ENCODE measurements around the gene ADAM15.

ADAM15 gene

DNA sequence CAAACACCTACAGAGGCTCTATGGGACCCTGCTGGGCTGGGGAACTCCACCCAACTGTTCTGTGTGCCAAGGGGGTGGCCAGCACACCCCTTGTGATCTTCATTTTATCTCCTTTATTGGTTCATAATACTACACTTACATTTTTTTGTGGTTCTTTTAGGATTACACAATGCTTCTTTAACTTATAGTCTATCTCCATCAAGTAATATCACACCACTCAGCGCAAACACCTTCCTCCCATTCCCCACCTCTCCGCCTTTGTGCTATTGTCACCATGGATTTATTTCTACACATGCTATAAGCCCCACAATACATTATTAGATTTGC, 43.5 kb downstream of the ADAM15 start:
- H3K27ac ChIP-seq (ENCODE audit: low read depth, low read length): peak overlapping the region; percentile 47
- no peak overlapping the region for H3K4me3 ChIP-seq (ENCODE audit: low read depth, low read length)
- peaks cover 7% of the 10 kb centered on the region for H3K27me3 ChIP-seq (ENCODE audit: control insufficient read depth, insufficient read depth, low read length)
- H3K9ac ChIP-seq (ENCODE audit: low read depth, low read length): no peak overlapping the region
- H3K36me3 ChIP-seq (ENCODE audit: control insufficient read depth, insufficient read depth, low read length): no peaks in the 10 kb centered on the region
- H3K9me3 ChIP-seq (ENCODE audit: control insufficient read depth, insufficient read depth, low read length): no peaks in the 10 kb centered on the region
- peaks cover 17% of the 10 kb centered on the region for H3K4me1 ChIP-seq (ENCODE audit: control insufficient read depth, insufficient read depth, low read length)

GRCh38 chr1:155099331-155099730, 48.2 kb downstream of the ADAM15 start:
- no peak overlapping the region for H3K4me3 ChIP-seq (ENCODE audit: low read depth, low read length)
- no peak overlapping the region for H3K27ac ChIP-seq (ENCODE audit: low read depth, low read length)
- peaks cover 3% of the 10 kb centered on the region for H3K4me1 ChIP-seq (ENCODE audit: control insufficient read depth, insufficient read depth, low read length)
- no peaks in the 10 kb centered on the region for H3K9me3 ChIP-seq (ENCODE audit: control insufficient read depth, insufficient read depth, low read length)
- no peaks in the 10 kb centered on the region for H3K36me3 ChIP-seq (ENCODE audit: control insufficient read depth, insufficient read depth, low read length)
- H3K27me3 ChIP-seq (ENCODE audit: control insufficient read depth, insufficient read depth, low read length): no peaks in the 10 kb centered on the region
- no peak overlapping the region for H3K9ac ChIP-seq (ENCODE audit: low read depth, low read length)

GRCh38 chr1:155103325-155103724, 52.2 kb downstream of the ADAM15 start:
- Histone ChIP-seq H3K27ac (ENCODE audit: low read depth, low read length) (no peak overlapping the region), H3K9me3 (ENCODE audit: control insufficient read depth, insufficient read depth, low read length) (no peaks in the 10 kb centered on the region), H3K9ac (ENCODE audit: low read depth, low read length) (no peak overlapping the region), H3K4me3 (ENCODE audit: low read depth, low read length) (no peak overlapping the region), H3K36me3 (ENCODE audit: control insufficient read depth, insufficient read depth, low read length) (no peaks in the 10 kb centered on the region), H3K27me3 (ENCODE audit: control insufficient read depth, insufficient read depth, low read length) (no peaks in the 10 kb centered on the region), H3K4me1 (ENCODE audit: control insufficient read depth, insufficient read depth, low read length) (no peaks in the 10 kb centered on the region)

DNA sequence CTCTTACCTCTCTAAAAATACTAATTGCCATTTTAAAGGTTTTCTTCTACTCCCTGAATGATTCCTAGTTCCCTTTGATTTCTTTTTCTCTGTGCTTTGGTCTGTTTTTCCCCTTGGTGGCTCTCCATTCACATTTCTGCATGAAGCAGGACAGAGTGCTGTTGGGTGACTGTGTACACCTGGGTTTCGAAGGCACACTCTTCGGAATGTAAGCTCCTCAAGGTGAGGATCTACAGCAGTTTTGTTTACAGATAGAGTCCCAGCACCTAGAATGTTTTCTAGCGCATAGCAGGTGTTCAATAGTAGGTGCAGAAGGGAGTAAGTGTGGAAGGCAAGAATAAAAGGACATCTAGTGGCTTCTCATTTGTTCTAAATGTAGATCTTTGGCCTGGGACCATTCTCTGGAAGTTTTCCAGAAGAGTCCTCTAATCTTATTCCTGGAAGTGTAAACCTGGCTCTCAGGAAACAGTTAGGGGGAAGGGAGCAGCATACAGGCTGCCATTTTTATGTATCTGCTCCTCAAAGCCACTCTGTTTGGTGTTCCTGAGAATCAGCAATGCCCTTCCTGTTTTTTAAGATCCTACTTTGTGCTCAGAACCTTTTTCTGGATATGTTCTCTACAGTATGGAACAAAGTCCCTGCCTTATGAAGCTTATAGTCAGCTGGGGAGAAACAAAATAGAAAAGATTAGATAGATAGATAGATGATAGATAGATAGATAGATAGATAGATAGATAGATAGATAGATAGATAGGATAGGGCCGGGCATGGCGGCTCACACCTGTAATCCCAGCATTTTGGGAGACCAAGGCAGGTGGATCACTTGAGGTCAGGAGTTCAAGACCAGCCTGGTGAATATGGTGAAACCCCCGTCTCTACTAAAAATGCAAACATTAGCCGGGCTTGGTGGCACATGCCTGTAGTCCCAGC, 53.8 kb downstream of the ADAM15 start:
- no peaks in the 10 kb centered on the region for H3K27me3 ChIP-seq (ENCODE audit: control insufficient read depth, insufficient read depth, low read length)
- H3K27ac ChIP-seq (ENCODE audit: low read depth, low read length): no peak overlapping the region
- no peaks in the 10 kb centered on the region for H3K4me1 ChIP-seq (ENCODE audit: control insufficient read depth, insufficient read depth, low read length)
- no peak overlapping the region for H3K9ac ChIP-seq (ENCODE audit: low read depth, low read length)
- no peaks in the 10 kb centered on the region for H3K36me3 ChIP-seq (ENCODE audit: control insufficient read depth, insufficient read depth, low read length)
- no peaks in the 10 kb centered on the region for H3K9me3 ChIP-seq (ENCODE audit: control insufficient read depth, insufficient read depth, low read length)
- no peak overlapping the region for H3K4me3 ChIP-seq (ENCODE audit: low read depth, low read length)

GRCh38 chr1:155105604-155106011, 54.5 kb downstream of the ADAM15 start:
- Histone ChIP-seq H3K27me3 (ENCODE audit: control insufficient read depth, insufficient read depth, low read length) (no peaks in the 10 kb centered on the region), H3K9me3 (ENCODE audit: control insufficient read depth, insufficient read depth, low read length) (no peaks in the 10 kb centered on the region), H3K4me1 (ENCODE audit: control insufficient read depth, insufficient read depth, low read length) (no peaks in the 10 kb centered on the region), H3K36me3 (ENCODE audit: control insufficient read depth, insufficient read depth, low read length) (no peaks in the 10 kb centered on the region), H3K27ac (ENCODE audit: low read depth, low read length) (no peak overlapping the region), H3K9ac (ENCODE audit: low read depth, low read length) (no peak overlapping the region), H3K4me3 (ENCODE audit: low read depth, low read length) (no peak overlapping the region)

GRCh38 chr1:155106862-155107261, 55.7 kb downstream of the ADAM15 start:
- no peaks in the 10 kb centered on the region for H3K4me1 ChIP-seq (ENCODE audit: control insufficient read depth, insufficient read depth, low read length)
- H3K27me3 ChIP-seq (ENCODE audit: control insufficient read depth, insufficient read depth, low read length): no peaks in the 10 kb centered on the region
- no peak overlapping the region for H3K4me3 ChIP-seq (ENCODE audit: low read depth, low read length)
- H3K9ac ChIP-seq (ENCODE audit: low read depth, low read length): no peak overlapping the region
- H3K27ac ChIP-seq (ENCODE audit: low read depth, low read length): no peak overlapping the region
- H3K36me3 ChIP-seq (ENCODE audit: control insufficient read depth, insufficient read depth, low read length): no peaks in the 10 kb centered on the region
- no peaks in the 10 kb centered on the region for H3K9me3 ChIP-seq (ENCODE audit: control insufficient read depth, insufficient read depth, low read length)

DNA sequence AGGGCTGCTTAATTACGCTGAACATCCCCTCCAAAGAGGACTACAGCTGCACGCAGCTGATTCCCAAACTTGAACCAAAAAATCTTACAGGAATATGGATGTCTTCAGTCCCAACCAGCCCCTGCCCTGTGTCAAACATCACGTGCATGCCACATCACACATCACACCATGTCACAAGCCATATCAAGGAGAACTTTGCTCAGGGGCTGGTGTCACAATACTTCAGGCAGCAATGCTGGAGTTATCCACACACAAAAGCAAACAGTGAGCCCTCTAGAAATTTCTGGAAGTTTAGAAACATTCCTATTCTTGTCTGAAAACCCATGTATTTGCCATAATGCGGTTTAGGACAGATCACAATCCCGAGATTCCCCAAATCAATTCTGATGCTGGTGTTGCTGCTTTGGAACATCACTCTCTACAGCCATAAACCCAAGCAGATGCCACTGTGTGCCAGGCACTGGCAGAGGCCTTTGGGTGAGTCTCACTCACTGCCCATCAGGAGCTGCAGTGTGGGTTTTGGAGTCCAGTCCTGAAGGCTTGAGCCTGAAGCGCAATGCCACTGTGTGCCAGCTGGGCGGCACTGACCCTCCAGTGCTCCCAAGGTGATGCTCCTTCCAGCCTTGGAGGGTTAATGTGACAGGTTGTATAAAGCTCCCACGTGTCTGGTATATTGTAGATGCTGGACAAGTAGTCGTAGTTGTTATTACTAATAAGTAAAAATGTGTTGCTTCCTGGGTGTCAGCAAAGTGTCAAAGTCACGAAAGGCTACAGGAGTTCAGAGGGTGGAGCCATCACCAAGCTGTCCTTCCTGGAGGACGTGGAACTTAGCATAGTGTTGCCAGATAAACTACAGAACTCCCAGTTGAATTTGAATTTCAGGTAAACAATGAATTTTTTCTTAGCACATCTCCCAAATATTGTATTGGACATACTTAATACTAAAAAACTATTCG, 56.5 kb downstream of the ADAM15 start:
- H3K9ac ChIP-seq (ENCODE audit: low read depth, low read length): no peak overlapping the region
- no peaks in the 10 kb centered on the region for H3K9me3 ChIP-seq (ENCODE audit: control insufficient read depth, insufficient read depth, low read length)
- no peak overlapping the region for H3K27ac ChIP-seq (ENCODE audit: low read depth, low read length)
- H3K4me1 ChIP-seq (ENCODE audit: control insufficient read depth, insufficient read depth, low read length): no peaks in the 10 kb centered on the region
- H3K36me3 ChIP-seq (ENCODE audit: control insufficient read depth, insufficient read depth, low read length): no peaks in the 10 kb centered on the region
- no peak overlapping the region for H3K4me3 ChIP-seq (ENCODE audit: low read depth, low read length)
- H3K27me3 ChIP-seq (ENCODE audit: control insufficient read depth, insufficient read depth, low read length): no peaks in the 10 kb centered on the region

GRCh38 chr1:155108296-155108695, 57.2 kb downstream of the ADAM15 start:
- no peak overlapping the region for H3K9ac ChIP-seq (ENCODE audit: low read depth, low read length)
- no peaks in the 10 kb centered on the region for H3K9me3 ChIP-seq (ENCODE audit: control insufficient read depth, insufficient read depth, low read length)
- H3K4me3 ChIP-seq (ENCODE audit: low read depth, low read length): no peak overlapping the region
- no peaks in the 10 kb centered on the region for H3K36me3 ChIP-seq (ENCODE audit: control insufficient read depth, insufficient read depth, low read length)
- H3K4me1 ChIP-seq (ENCODE audit: control insufficient read depth, insufficient read depth, low read length): no peaks in the 10 kb centered on the region
- no peaks in the 10 kb centered on the region for H3K27me3 ChIP-seq (ENCODE audit: control insufficient read depth, insufficient read depth, low read length)
- no peak overlapping the region for H3K27ac ChIP-seq (ENCODE audit: low read depth, low read length)

DNA sequence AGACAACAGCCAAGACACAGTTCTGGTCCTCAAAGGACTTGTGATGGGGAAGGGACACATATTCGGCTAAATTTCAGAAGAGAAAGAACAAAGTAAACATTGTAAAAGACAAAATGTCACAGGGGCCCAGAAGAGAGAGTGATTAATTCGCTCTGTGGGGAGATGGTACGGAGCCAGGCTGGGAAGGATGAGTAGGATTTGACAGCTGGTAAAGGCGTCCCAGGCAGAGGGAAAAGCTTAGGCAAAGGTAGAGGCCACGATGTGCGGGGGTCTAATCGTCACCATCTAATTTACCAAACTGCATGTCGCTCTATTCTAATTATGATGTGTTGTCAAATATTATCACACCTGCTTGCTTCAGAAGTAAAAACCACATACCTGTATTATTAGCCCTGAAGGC, 59.3 kb downstream of the ADAM15 start:
- no peaks in the 10 kb centered on the region for H3K9me3 ChIP-seq (ENCODE audit: control insufficient read depth, insufficient read depth, low read length)
- H3K4me1 ChIP-seq (ENCODE audit: control insufficient read depth, insufficient read depth, low read length): no peaks in the 10 kb centered on the region
- no peaks in the 10 kb centered on the region for H3K27me3 ChIP-seq (ENCODE audit: control insufficient read depth, insufficient read depth, low read length)
- H3K27ac ChIP-seq (ENCODE audit: low read depth, low read length): no peak overlapping the region
- H3K9ac ChIP-seq (ENCODE audit: low read depth, low read length): no peak overlapping the region
- no peaks in the 10 kb centered on the region for H3K36me3 ChIP-seq (ENCODE audit: control insufficient read depth, insufficient read depth, low read length)
- no peak overlapping the region for H3K4me3 ChIP-seq (ENCODE audit: low read depth, low read length)

DNA sequence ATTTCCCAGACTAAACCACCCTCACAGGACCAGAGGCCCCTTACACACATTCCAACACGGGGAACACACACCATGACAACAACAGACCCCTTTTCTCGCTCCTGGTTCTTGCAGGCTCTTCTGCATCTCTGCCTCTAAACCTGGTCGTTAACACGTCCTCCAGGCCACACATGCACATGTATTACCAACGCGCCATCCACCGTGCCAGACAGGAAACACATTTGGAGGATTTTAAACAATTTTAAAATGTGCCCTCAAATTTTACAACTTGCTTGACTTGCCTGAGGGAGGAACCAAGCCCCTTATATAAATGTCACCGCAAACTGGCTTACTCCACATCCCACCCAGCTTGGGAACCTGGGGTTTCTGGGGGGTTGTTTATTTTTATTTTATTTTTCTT, 59.7 kb downstream of the ADAM15 start:
- Histone ChIP-seq H3K27me3 (ENCODE audit: control insufficient read depth, insufficient read depth, low read length) (no peaks in the 10 kb centered on the region), H3K27ac (ENCODE audit: low read depth, low read length) (no peak overlapping the region), H3K4me1 (ENCODE audit: control insufficient read depth, insufficient read depth, low read length) (no peaks in the 10 kb centered on the region), H3K9ac (ENCODE audit: low read depth, low read length) (no peak overlapping the region), H3K9me3 (ENCODE audit: control insufficient read depth, insufficient read depth, low read length) (no peaks in the 10 kb centered on the region), H3K4me3 (ENCODE audit: low read depth, low read length) (no peak overlapping the region), H3K36me3 (ENCODE audit: control insufficient read depth, insufficient read depth, low read length) (no peaks in the 10 kb centered on the region)

Data from HUES48 (cell line).